GM18909 (cell line): ENCODE measurements around the gene ATP10B.

Experiments
- ATAC-seq: cut with Tn5 transposase; IDR thresholded peaks from one replicate; pipeline ENCODE4 v1.9.1; 2021; ENCODE audit warnings: mild to moderate bottlenecking; ENCODE audit not compliant: unreplicated experiment, poor library complexity

ATP10B gene

GRCh38 chr5:160524827-160525226 lies 327.2 kb downstream of the ATP10B start:
- no peak for ATAC-seq

DNA sequence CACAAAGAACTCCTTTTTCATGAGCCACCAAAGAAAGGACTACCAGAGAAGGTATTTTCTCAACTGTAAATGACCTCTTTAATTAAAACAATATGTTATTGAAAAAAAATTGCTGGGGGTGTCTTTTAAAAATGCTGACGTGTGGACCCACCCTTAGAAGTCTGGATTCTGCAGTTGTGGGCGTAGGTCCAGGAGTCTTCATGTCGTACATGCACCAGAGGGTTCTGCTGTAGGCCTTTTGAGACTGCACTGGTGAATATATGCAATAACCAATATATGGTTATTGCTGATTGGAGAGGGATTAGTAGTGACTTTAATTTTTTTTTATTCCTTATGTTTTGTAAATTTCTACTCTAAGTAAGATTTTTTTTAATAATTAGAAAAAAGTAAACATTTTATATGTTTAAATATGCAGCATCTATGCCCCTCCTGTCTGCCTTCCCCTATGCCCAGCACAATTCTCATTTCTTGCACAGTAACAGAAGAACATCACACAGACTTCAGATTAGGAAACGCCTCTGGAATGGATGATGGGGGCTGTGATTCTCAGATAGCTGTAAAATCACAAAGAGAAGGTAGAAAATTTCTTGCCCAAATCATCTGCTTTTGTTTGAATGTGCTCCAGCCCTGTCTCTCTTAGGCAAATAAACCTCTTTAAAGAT lies 328.4 kb downstream of the ATP10B start:
- ATAC-seq, result no peak

- ATAC-seq, result no peak
These were observed 330.7 kb downstream of the ATP10B start for GRCh38 chr5:160521392-160521663.

GRCh38 chr5:160520609-160521391 lies 331.2 kb downstream of the ATP10B start:
- no peak for ATAC-seq

DNA sequence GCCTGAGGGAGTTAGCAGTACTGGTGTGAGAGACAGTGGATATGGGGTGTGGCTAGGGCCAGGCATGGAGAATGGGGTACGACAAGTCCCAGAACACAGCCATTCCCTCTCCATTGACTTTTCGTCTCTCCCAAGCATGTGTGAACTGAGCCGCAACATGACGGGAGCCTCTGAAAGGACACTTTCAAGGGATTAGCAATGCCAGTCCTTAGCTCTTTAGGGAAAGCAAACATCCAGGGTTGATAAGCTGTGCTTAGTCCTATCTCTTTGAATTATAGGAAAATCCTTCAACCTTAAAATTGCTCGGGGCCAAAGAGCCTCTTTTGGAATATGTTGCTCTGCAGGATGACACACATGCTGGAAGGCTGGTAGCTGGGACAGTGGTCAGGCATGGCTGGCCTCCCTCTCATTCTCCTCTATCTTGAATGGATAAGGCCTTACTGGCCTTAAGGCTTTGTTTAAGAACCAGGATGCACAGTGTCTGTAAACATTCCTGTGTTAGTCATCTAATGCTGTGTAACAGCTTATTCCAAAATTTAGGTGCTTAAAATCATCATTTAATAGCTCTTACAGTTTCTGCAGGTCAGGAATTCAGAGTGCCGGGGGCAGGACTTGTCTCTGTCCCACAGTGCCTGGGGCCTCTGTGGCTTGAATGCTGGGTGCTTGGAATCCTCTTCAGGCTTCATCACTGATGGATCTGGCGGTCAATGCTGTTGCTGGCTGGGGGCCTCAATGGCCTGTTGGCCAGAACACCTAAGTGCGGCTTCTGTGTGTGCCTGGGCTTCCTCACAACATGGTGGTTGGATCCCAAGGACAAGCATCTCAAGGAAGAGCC lies 335.1 kb downstream of the ATP10B start:
- no peak for ATAC-seq

DNA sequence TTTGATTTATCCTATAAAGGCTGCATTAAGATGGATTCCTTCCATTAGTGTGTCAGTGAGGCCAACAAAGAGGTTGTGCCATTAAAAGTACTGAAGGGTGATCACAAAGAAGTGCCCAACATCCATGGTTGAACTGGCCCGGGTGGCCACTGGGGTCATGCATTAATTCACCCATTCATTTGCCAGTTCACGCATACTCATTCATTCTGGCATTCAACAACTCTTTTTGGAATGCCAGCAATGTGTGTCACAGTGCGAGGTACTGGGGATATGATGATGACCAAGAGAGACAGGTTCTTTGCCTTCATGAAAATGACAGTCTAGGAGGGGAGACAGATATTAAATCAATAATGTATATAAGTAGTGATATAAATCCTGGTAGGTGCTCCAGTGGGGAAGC lies 337.1 kb downstream of the ATP10B start:
- ATAC-seq, result no peak

DNA sequence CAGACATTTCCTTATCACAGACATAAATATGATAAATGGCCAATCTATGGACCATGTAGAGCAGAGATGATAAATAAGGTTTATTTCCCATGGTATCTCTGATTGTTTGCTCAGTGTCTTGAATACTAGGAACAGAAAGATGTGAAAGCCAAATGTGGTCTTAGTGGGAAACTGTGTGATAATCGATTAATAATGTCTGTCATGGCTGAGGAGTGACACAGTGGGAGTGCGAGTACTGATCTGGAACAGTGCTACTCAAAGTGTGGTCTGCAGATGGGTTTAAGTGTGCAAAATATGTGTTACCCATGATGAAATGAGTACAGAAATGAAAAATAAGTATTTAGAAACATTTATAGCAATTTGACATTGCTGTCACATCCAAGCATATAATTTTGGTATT lies 337.8 kb downstream of the ATP10B start:
- ATAC-seq, result no peak

GRCh38 chr5:160513485-160513884 lies 338.5 kb downstream of the ATP10B start:
- no peak for ATAC-seq
